Trophoblast cell (in vitro differentiated cells and primary cell): ENCODE data around the gene IL17RE.

Experiments
- DNase-seq, 2 donors: peaks; one replicate each; pipeline ENCODE4 v3.0.0-alpha.2; 2016
- H2AFZ ChIP-seq: 2 replicates; pipeline ENCODE4 v1.6.1; 2013; ENCODE audit warnings: low read length, moderate library complexity, mild to moderate bottlenecking; ENCODE audit not compliant: insufficient read depth, poor library complexity
- H2AK5ac ChIP-seq: 2 replicates; pipeline ENCODE4 v1.6.1; 2013; ENCODE audit warnings: mild to moderate bottlenecking, low read length
- H2BK120ac ChIP-seq: 2 replicates; pipeline ENCODE4 v1.6.1; 2013; ENCODE audit warnings: low read length, mild to moderate bottlenecking, moderate library complexity; ENCODE audit not compliant: insufficient read depth, poor library complexity
- H2BK12ac ChIP-seq: 2 replicates; pipeline ENCODE4 v1.6.1; 2013; ENCODE audit warnings: mild to moderate bottlenecking, low read length, moderate library complexity
- H2BK5ac ChIP-seq: 2 replicates; pipeline ENCODE4 v1.6.1; 2013; ENCODE audit warnings: low read length, low read depth, moderate library complexity, mild to moderate bottlenecking; ENCODE audit not compliant: poor library complexity
- H3K14ac ChIP-seq: 2 replicates; pipeline ENCODE4 v1.6.1; 2013; ENCODE audit warnings: mild to moderate bottlenecking, low read length
- H3K18ac ChIP-seq: 2 replicates; pipeline ENCODE4 v1.6.1; 2013; ENCODE audit warnings: mild to moderate bottlenecking, low read length
- H3K23ac ChIP-seq: 2 replicates; pipeline ENCODE4 v1.6.1; 2013; ENCODE audit warnings: low read length
- H3K27ac ChIP-seq: 2 replicates; pipeline ENCODE4 v1.5.1; 2013; ENCODE audit warnings: low read depth, mild to moderate bottlenecking, inconsistent platforms, low read length, moderate library complexity
- H3K27me3 ChIP-seq: 2 replicates; pipeline ENCODE4 v1.6.1; 2013; ENCODE audit warnings: inconsistent platforms, mild to moderate bottlenecking, low read length, moderate library complexity; ENCODE audit not compliant: insufficient read depth
- H3K36me3 ChIP-seq, 2 experiments: 1 replicate in 1 of 2; 2 replicates in 1 of 2; pipeline ENCODE4 v1.6.1; 2013; ENCODE audit warnings: low read length in 2 of 2, mild to moderate bottlenecking in 2 of 2, moderate library complexity in 1 of 2; ENCODE audit not compliant: insufficient read depth in 2 of 2, control insufficient read depth in 1 of 2
- H3K4ac ChIP-seq: 2 replicates; pipeline ENCODE4 v1.6.1; 2013; ENCODE audit warnings: low read depth, mild to moderate bottlenecking, low read length, moderate library complexity
- H3K4me1 ChIP-seq, 2 experiments: 1 replicate in 1 of 2; 2 replicates in 1 of 2; pipeline ENCODE4 v1.6.1; 2013; ENCODE audit warnings: low read length in 2 of 2, mild to moderate bottlenecking in 2 of 2, moderate library complexity in 1 of 2; ENCODE audit not compliant: insufficient read depth in 2 of 2, control insufficient read depth in 1 of 2
- H3K4me2 ChIP-seq: 2 replicates; pipeline ENCODE4 v1.6.1; 2013; ENCODE audit warnings: inconsistent platforms, mild to moderate bottlenecking, low read length, moderate library complexity
- H3K4me3 ChIP-seq: 2 replicates; pipeline ENCODE4 v1.5.1; 2013; ENCODE audit warnings: mild to moderate bottlenecking, low read depth, low read length, inconsistent platforms
- H3K79me1 ChIP-seq: one replicate; pipeline ENCODE4 v1.6.1; 2013; ENCODE audit warnings: low read length
- H3K79me2 ChIP-seq: 2 replicates; pipeline ENCODE4 v1.6.1; 2013; ENCODE audit warnings: low read length, mild to moderate bottlenecking; ENCODE audit not compliant: control insufficient read depth, insufficient read depth, poor library complexity
- H3K9ac ChIP-seq: 2 replicates; pipeline ENCODE4 v1.6.1; 2013; ENCODE audit warnings: mild to moderate bottlenecking, low read length
- H3K9me3 ChIP-seq: 2 replicates; pipeline ENCODE4 v1.6.1; 2013; ENCODE audit warnings: low read depth, mild to moderate bottlenecking, control low read depth, inconsistent platforms, low read length; ENCODE audit not compliant: insufficient read depth
- H4K12ac ChIP-seq: 2 replicates; pipeline ENCODE4 v1.6.1; 2013; ENCODE audit warnings: low read depth, mild to moderate bottlenecking, low read length, moderate library complexity
- H4K8ac ChIP-seq: 2 replicates; pipeline ENCODE4 v1.6.1; 2013; ENCODE audit warnings: low read depth, mild to moderate bottlenecking, low read length, moderate library complexity
- H4K91ac ChIP-seq: one replicate; pipeline ENCODE4 v1.6.1; 2013; ENCODE audit warnings: low read depth, mild to moderate bottlenecking, low read length, moderate library complexity
- WGBS: extraction: QIAGEN DNeasy Blood & Tissue Kit; methylation state at CpG from one replicate; pipeline ENCODE4 v1.1.7; 2013; ENCODE audit warnings: missing lambda C conversion rate; ENCODE audit not compliant: insufficient read length, insufficient coverage; ENCODE audit errors: extremely low coverage; 5-methylcytosine and 5-hydroxymethylcytosine counted together

Gene IL17RE

GRCh38 chr3:9915254-9916141 is 12.8 kb downstream of the IL17RE start:
- Histone ChIP-seq H3K79me2 (peaks cover 10% of the 10 kb centered on the region), H3K27ac (peak overlapping the region; percentile 83), H4K8ac (peak overlapping the region; percentile 94), H2AK5ac (no peak overlapping the region), H3K27me3 (no peaks in the 10 kb centered on the region), H2BK120ac (peak overlapping the region; percentile 40), H3K4me3 (peak overlapping the region; percentile 78), H4K12ac (peak overlapping the region; percentile 84), H4K91ac (peak overlapping the region; percentile 84), H2BK12ac (peak overlapping the region; percentile 25), H3K4ac (peak overlapping the region; percentile 18), H3K14ac (peak overlapping the region; percentile 76), H3K23ac (no peak overlapping the region), H3K36me3 (peaks cover 2 to 3% of the 10 kb centered on the region in 2 experiments), H2BK5ac (peak overlapping the region; percentile 77), H3K79me1 (peaks cover 17% of the 10 kb centered on the region), H3K9ac (peak overlapping the region; percentile 86), H3K9me3 (no peaks in the 10 kb centered on the region), H3K4me2 (peak overlapping the region; percentile 74), H3K4me1 (peaks cover 8 to 17% of the 10 kb centered on the region in 2 experiments), H2AFZ (peak overlapping the region; percentile 90), H3K18ac (peak overlapping the region; percentile 71)
- peak; percentile 57 to 77 for DNase-seq
- no CpG with 5 or more reads among the region's 99 CpGs for WGBS

GRCh38 chr3:9916346-9916733 is 13.7 kb downstream of the IL17RE start:
- WGBS = no CpG with 5 or more reads among the region's 7 CpGs
- Histone ChIP-seq H2BK120ac (peak overlapping the region; percentile 16), H3K4me3 (no peak overlapping the region), H3K4me1 (peaks cover 8 to 17% of the 10 kb centered on the region in 2 experiments), H3K14ac (peak overlapping the region; percentile 47), H3K9me3 (no peaks in the 10 kb centered on the region), H2BK12ac (peak overlapping the region; percentile 61), H3K36me3 (peaks cover 0 to under 1% of the 10 kb centered on the region in 2 experiments), H2AK5ac (peak overlapping the region; percentile 51), H4K8ac (peak overlapping the region; percentile 80), H3K18ac (peak overlapping the region; percentile 44), H3K4me2 (peak overlapping the region; percentile 64), H3K27ac (peak overlapping the region; percentile 60), H3K4ac (peak overlapping the region; percentile 25), H4K91ac (peak overlapping the region; percentile 73), H3K23ac (no peak overlapping the region), H3K9ac (no peak overlapping the region), H3K79me2 (peaks cover 10% of the 10 kb centered on the region), H2AFZ (peak overlapping the region; percentile 33), H3K27me3 (no peaks in the 10 kb centered on the region), H2BK5ac (peak overlapping the region; percentile 34), H4K12ac (peak overlapping the region; percentile 54), H3K79me1 (peaks cover 17% of the 10 kb centered on the region)
- DNase-seq = peak; percentile 46 to 59

DNA sequence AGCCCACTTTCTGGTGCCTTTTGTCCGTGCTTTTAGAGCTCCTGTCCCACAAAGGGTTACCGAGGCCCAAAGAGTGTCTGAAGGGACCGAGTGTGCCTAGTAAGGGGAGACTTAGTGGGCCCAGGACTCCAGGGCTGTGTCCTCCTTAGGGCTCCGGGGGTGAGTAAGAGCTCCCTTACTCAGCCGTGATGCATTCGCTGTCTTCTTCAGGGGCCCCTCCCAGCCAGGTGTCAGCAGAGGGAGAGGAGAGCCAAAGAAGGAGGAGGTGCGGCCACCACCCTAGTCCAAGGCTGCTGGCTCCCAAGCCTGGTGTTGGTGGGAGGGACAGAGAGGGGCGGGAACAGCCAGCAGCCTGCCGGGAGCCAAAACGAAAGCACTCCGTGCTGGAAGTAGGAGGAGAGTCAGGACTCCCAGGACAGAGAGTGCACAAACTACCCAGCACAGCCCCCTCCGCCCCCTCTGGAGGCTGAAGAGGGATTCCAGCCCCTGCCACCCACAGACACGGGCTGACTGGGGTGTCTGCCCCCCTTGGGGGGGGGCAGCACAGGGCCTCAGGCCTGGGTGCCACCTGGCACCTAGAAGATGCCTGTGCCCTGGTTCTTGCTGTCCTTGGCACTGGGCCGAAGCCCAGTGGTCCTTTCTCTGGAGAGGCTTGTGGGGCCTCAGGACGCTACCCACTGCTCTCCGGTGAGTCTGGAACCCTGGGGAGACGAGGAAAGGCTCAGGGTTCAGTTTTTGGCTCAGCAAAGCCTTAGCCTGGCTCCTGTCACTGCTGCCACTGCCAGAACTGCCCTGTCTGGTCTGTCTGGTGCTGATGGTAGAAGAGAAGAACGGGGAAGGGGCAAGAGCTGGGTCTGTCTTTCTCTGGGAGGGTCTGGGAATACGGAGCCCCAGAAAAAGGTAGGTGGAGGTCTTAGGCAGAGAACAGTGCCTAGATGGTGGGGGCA is 14.4 kb downstream of the IL17RE start, which contains the start of gene IL17RC:
IL17RC (plus strand) TSS at position 365 of the 947 bp plus-strand sequence; CDS start at position 583, 218 bp downstream.
- WGBS = no CpG with 5 or more reads among the region's 19 CpGs

DNA sequence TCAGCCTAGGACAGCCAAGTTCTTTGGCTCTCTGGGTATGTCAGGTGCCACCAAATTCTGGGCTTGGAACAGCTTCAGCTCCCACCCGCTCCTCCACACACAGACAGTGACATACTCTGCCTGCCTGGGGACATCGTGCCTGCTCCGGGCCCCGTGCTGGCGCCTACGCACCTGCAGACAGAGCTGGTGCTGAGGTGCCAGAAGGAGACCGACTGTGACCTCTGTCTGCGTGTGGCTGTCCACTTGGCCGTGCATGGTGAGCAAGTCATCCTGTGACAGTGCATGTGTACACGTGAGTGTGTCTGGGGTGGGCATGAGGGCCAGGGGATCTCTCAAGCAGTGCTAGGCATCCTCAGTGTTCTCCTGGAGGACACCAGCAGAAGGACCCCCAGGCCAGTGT is 15.2 kb downstream of the IL17RE start:
- Histone ChIP-seq H3K27me3 (no peaks in the 10 kb centered on the region), H3K79me2 (peaks cover 10% of the 10 kb centered on the region)

More for the DNA sequence above, 14.4 kb downstream of the IL17RE start, which contains the start of gene IL17RC:
- peak within 1 kb of the TSS; percentile 71 for H3K18ac ChIP-seq
- peak within 1 kb of the TSS; percentile 84 for H4K91ac ChIP-seq
- no peak within 1 kb of the TSS for H3K23ac ChIP-seq
- H3K4me1 ChIP-seq = peaks cover 8 to 17% of the 10 kb centered on the region in 2 experiments
- H3K4me3 ChIP-seq = peak within 1 kb of the TSS; percentile 78
- H2AK5ac ChIP-seq = peak within 1 kb of the TSS; percentile 51
- H4K8ac ChIP-seq = peak within 1 kb of the TSS; percentile 94
- H3K4me2 ChIP-seq = peak within 1 kb of the TSS; percentile 74
- peak within 1 kb of the TSS; percentile 90 for H2AFZ ChIP-seq
- H4K12ac ChIP-seq = peak within 1 kb of the TSS; percentile 84
- H3K27ac ChIP-seq = peak within 1 kb of the TSS; percentile 83
- H3K14ac ChIP-seq = peak within 1 kb of the TSS; percentile 76
- H3K4ac ChIP-seq = peak within 1 kb of the TSS; percentile 25
- peak within 1 kb of the TSS; percentile 34 for H2BK5ac ChIP-seq
- DNase-seq = peak; percentile 94 to 95
- no peaks in the 10 kb centered on the region for H3K9me3 ChIP-seq
- peak within 1 kb of the TSS; percentile 40 for H2BK120ac ChIP-seq
- H3K27me3 ChIP-seq = no peaks in the 10 kb centered on the region
- H2BK12ac ChIP-seq = peak within 1 kb of the TSS; percentile 61
- H3K79me2 ChIP-seq = peaks cover 10% of the 10 kb centered on the region
- H3K79me1 ChIP-seq = peaks cover 17% of the 10 kb centered on the region
- no peaks in the 10 kb centered on the region for H3K36me3 ChIP-seq
- peak within 1 kb of the TSS; percentile 15 for H3K9ac ChIP-seq

More for the DNA sequence above, 15.2 kb downstream of the IL17RE start:
- no peak overlapping the region for H3K23ac ChIP-seq
- H3K18ac ChIP-seq = no peak overlapping the region
- no peak overlapping the region for H2BK5ac ChIP-seq
- H4K12ac ChIP-seq = no peak overlapping the region
- H3K4me2 ChIP-seq = no peak overlapping the region
- H3K36me3 ChIP-seq = no peaks in the 10 kb centered on the region
- no peak overlapping the region for H4K91ac ChIP-seq
- H2BK120ac ChIP-seq = no peak overlapping the region
- H3K9me3 ChIP-seq = no peaks in the 10 kb centered on the region
- H2AFZ ChIP-seq = no peak overlapping the region
- no peak overlapping the region for H4K8ac ChIP-seq
- no peak overlapping the region for H3K14ac ChIP-seq
- no peak overlapping the region for H2BK12ac ChIP-seq
- no peak overlapping the region for H3K27ac ChIP-seq
- no peak overlapping the region for H3K4ac ChIP-seq
- no peak overlapping the region for H3K4me3 ChIP-seq
- DNase-seq = no peak
- peaks cover 8 to 17% of the 10 kb centered on the region in 2 experiments for H3K4me1 ChIP-seq
- H3K9ac ChIP-seq = no peak overlapping the region
- H2AK5ac ChIP-seq = no peak overlapping the region
- no CpG with 5 or more reads among the region's 10 CpGs for WGBS
- H3K79me1 ChIP-seq = peaks cover 17% of the 10 kb centered on the region
